Raji (cell line): ENCODE results near the gene LRIG3.

ENCODE experiments used
- POLR2A ChIP-seq: IDR thresholded peaks from 2 replicates; pipeline ENCODE4 v1.6.1; 2011; ENCODE audit warnings: low read depth, low read length, control low read depth; ENCODE audit not compliant: insufficient read depth

LRIG3 gene

DNA sequence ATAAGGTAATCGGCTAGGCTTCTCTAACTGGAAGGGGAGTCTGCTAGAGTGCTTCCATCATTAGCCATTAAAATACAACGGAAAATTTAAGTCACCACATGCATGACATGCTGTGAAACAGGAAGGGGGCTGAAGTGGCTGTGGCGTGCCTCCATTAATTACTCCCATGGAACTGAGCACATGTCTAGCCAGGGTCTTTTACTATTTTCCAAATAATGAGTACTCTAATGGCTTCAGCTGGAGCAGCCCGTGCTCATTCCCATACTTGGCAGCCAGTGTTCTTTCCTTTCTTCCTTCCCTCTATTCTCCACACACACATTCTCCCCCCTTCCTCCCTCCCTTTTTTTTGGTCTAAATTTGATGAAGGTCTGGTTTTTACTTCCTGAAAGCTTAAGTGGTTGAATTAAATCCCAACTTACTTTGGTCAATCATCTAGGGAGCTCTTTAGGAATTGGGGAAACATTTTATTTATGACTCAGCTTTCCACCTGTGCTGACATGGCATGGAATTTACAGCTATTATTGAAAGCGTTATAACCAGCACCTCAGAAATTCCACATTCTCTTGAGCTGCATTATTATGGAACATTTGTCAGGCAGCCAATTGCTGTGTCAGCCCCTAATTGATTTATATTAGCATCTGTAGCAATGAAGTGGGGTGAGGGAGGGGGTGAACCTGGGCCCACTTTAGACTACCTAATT lies 72.3 kb downstream of the LRIG3 start:
- no peak for TF ChIP-seq POLR2A

DNA sequence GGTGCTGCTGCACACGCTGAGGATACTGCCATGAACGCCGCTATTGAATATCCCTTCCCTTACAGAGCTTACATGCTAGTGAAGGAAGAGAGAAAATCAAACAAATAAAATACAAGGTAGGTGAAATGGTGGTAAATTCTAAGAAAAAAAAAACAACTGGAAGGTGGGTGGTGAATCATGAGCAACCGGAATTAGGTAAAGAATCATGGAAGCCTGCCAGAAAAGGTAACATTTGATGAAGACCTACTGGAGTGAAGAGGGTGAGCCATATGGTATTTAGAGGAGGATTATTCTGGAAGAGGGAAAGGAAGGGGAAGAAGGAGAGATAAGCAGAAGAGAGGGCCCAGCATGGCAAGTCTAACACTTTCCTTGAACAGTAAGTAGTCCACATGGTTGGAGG lies 76.1 kb downstream of the LRIG3 start:
- TF ChIP-seq POLR2A, result no peak

DNA sequence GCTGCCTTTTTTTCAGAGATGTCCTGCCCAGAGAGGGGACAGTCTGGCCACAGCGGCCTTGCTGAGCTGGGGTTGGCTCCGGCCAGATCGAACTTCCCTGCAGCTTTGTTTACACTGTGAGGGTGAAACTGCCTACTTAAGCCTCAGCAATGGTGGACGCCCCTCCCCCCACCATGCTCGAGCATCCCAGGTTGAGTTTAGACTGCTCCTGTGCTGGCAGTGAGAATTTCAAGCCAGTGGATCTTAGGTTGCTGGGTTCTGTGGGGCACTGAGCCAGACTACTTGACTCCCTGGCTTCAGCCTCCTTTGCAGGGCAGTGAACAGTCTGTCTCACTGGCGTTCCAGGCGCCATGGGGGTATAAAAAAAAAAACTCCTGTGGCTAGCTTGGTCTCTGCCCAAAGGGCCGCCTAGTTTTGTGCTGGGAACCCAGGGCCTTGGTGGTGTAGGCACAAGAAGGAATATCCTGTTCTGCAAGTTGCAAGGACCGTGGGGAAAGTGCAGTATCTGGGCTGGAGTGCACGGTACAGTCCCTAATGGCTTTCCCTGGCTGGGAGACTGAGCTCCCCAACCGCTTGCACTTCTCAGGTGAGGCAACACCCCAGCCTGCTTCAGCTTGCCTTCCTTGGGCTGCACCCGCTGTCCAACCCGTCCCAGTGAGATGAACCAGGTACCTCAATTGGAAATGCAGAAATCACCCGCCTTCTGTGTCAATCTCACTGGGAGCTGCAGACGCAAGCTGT lies 79.1 kb downstream of the LRIG3 start:
- TF ChIP-seq POLR2A, result no peak

DNA sequence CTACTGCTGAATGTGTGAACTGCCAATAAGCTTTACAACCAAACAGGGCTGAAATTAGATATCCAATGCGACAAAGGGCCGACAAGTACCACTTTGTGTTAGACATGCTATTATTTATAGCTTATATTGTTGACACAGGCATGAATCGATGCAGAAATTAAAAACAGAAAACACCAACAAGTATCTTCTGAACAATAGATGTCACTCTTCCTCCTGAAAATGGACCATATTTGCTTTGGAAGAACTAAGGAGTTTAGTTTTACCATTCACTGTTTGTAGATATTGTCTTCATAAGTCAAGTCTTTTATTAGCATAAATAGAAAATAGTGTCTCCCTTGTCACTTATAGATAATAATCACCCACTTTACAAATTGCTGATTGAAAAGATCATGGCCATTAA lies 86.5 kb downstream of the LRIG3 start:
- no peak for TF ChIP-seq POLR2A

DNA sequence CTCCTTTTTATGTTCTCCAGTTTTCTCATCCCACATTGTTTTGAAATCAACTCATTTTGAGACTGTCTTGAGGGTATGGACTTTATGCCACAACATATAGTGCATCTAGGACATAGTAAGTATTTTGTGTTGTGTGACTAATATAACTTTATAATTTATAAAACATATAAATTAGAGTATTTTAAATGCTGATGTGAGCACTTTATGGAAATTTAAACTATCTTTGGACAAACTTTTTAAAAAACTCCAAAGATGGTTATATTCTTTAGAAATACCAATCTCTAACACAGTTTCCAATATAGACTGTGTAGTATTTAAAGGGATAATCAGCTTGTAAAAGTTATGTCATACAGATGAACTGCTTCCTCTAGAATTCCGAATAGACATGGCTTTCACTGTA lies 87.4 kb downstream of the LRIG3 start:
- TF ChIP-seq POLR2A, result no peak
